HG03175 (cell line): Measurements from ENCODE around the gene DSCAML1.

Source experiments
- ATAC-seq: cut with Tn5 transposase; IDR thresholded peaks from one replicate; pipeline ENCODE4 v1.9.1; 2021; ENCODE audit warnings: mild to moderate bottlenecking, moderate library complexity; ENCODE audit not compliant: unreplicated experiment

Gene DSCAML1

GRCh38 chr11:117702946-117703598, 93.9 kb downstream of the DSCAML1 start:
- no peak for ATAC-seq

GRCh38 chr11:117701781-117702180, 95.2 kb downstream of the DSCAML1 start:
- ATAC-seq, result no peak

- ATAC-seq, result no peak
Measured at GRCh38 chr11:117700551-117700950, 96.5 kb downstream of the DSCAML1 start.

GRCh38 chr11:117697319-117697718, 99.7 kb downstream of the DSCAML1 start:
- no peak for ATAC-seq

- ATAC-seq, result no peak
Measured at GRCh38 chr11:117696540-117696939, 100.5 kb downstream of the DSCAML1 start.

- ATAC-seq, result no peak
Measured at GRCh38 chr11:117693344-117693743, 103.7 kb downstream of the DSCAML1 start.

GRCh38 chr11:117691516-117691915, 105.5 kb downstream of the DSCAML1 start:
- no peak for ATAC-seq

GRCh38 chr11:117691218-117691514, 105.8 kb downstream of the DSCAML1 start:
- no peak for ATAC-seq

- no peak for ATAC-seq
Measured at GRCh38 chr11:117690484-117691217, 106.4 kb downstream of the DSCAML1 start.

- ATAC-seq, result no peak
Measured at GRCh38 chr11:117688255-117688797, 108.7 kb downstream of the DSCAML1 start.

- no peak for ATAC-seq
Measured at GRCh38 chr11:117687776-117688175, 109.2 kb downstream of the DSCAML1 start.

- no peak for ATAC-seq
Measured at GRCh38 chr11:117686711-117687110, 110.3 kb downstream of the DSCAML1 start.

GRCh38 chr11:117685566-117685965, 111.5 kb downstream of the DSCAML1 start:
- ATAC-seq, result no peak

- ATAC-seq, result no peak
Measured at GRCh38 chr11:117684731-117685130, 112.3 kb downstream of the DSCAML1 start.

- ATAC-seq, result no peak
Measured at GRCh38 chr11:117684111-117684510, 112.9 kb downstream of the DSCAML1 start.

GRCh38 chr11:117681438-117681837, 115.6 kb downstream of the DSCAML1 start:
- no peak for ATAC-seq

GRCh38 chr11:117679461-117679860, 117.6 kb downstream of the DSCAML1 start:
- ATAC-seq, result no peak

GRCh38 chr11:117678658-117679406, 118.2 kb downstream of the DSCAML1 start:
- ATAC-seq, result no peak

- no peak for ATAC-seq
Measured at GRCh38 chr11:117677729-117678310, 119.2 kb downstream of the DSCAML1 start.

- no peak for ATAC-seq
Measured at GRCh38 chr11:117676501-117676900, 120.5 kb downstream of the DSCAML1 start.

GRCh38 chr11:117673602-117674001, 123.4 kb downstream of the DSCAML1 start:
- no peak for ATAC-seq
